Dendritic cell treated with granulocyte-macrophage colony-stimulating factor and Interleukin-4, amounts not matched to agents 40 ng/mL and 50 ng/mL, for 4 days (primary cell): Measurements from ENCODE around the gene NEIL3.

ENCODE experiments used
- H3K27ac Mint-ChIP-seq: one replicate; pipeline ENCODE4 v1.8.0; 2022; ENCODE audit warnings: mild to moderate bottlenecking, mixed read lengths
- H3K27me3 Mint-ChIP-seq: one replicate; pipeline ENCODE4 v1.8.0; 2022; ENCODE audit warnings: mild to moderate bottlenecking, mixed read lengths
- H3K36me3 Mint-ChIP-seq: one replicate; pipeline ENCODE4 v1.8.0; 2022; ENCODE audit warnings: low read depth, mixed read lengths
- H3K4me1 Mint-ChIP-seq: one replicate; pipeline ENCODE4 v1.8.0; 2022; ENCODE audit warnings: low read depth, mixed read lengths
- H3K4me3 Mint-ChIP-seq: one replicate; pipeline ENCODE4 v1.8.0; 2022; ENCODE audit warnings: mild to moderate bottlenecking, moderate library complexity, mixed read lengths
- H3K9me3 Mint-ChIP-seq: one replicate; pipeline ENCODE4 v1.8.0; 2022; ENCODE audit warnings: mixed read lengths
- intact Hi-C: fragments of 100-400 bp; cut with micrococcal nuclease; formaldehyde crosslinking; loops from one replicate; pipeline ENCODE4 v1.15.0; 2022

NEIL3 gene

DNA sequence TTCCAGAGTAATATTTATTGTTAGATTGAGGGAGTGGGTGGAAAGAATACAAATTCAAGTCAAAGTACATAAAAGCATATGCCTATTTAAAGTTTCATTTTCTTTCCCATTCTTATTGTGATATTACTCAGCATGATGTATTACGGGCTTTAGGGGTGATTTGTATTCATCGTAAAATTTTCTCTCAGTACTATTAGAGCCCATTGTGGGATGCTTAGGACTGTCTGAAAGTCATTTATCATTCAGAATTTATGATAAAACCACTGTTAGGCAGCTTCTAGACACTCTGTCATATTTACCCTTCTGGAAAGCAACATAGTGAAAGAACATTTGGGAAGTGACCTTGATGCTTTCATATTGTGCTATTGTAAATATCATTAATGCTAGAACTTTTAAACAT, 86.7 kb downstream of the NEIL3 start:
- Mint-ChIP-seq H3K36me3 (no peaks in the 10 kb centered on the region), H3K27me3 (no peaks in the 10 kb centered on the region), H3K9me3 (no peaks in the 10 kb centered on the region), H3K4me1 (peaks cover 11% of the 10 kb centered on the region), H3K27ac (no peak overlapping the region), H3K4me3 (no peak overlapping the region)
- intact Hi-C loops = no loop called here

DNA sequence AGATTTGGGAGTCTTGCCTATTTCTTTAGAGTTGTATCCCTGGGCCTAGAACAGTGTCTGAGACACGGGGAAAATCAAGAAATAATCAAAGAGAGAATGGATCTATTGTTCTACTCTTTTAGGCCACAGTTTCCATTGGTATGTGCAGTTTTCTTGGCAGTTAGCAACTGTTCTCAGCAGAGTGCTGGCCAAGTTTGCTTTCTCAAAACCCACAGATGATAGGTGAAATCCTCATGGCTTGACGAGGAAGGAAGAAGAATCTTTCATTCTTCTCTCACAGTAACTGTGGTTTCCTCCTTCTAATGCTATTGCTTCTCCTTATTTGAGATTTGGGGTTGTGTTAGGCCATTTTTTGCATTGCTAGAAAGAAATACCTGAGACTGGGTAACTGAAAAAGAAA, 90.4 kb downstream of the NEIL3 start:
- Mint-ChIP-seq H3K27me3 (no peaks in the 10 kb centered on the region), H3K4me3 (no peak overlapping the region), H3K27ac (no peak overlapping the region), H3K36me3 (no peaks in the 10 kb centered on the region), H3K4me1 (peaks cover 23% of the 10 kb centered on the region), H3K9me3 (no peaks in the 10 kb centered on the region)
- intact Hi-C loops = no loop called here

DNA sequence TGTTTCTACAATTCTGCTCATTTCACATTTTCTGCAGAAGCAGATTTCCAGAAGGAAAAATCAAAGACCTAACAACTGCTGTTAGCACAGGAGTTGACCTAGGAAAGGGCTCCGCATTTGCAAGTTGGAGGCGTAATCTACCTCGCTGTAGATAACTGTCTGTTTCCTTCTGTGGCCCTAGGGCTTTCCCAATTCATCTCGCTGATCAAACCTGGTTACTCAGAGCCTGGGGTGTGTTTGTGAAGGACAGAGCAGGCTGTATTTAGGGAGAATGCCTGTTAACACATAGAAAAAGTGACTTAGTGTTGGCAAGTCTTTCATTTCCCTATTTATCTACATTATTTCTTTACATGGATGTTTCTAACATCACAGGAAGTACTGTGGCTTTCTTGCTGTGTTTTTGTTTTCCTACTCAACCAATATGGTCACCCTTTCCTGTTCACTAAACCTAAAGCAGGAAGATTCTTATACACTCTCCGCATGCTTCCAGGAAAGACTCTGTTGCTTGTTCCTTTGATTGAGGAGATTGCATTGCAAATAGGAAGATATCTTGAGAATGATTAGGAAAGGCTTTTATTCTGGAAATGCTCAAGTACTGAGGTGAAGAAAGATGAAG, 92.1 kb downstream of the NEIL3 start:
- no peak overlapping the region for H3K27ac Mint-ChIP-seq
- no peaks in the 10 kb centered on the region for H3K27me3 Mint-ChIP-seq
- H3K4me3 Mint-ChIP-seq = no peak overlapping the region
- H3K4me1 Mint-ChIP-seq = peaks cover 23% of the 10 kb centered on the region
- intact Hi-C loops = no loop called here
- H3K36me3 Mint-ChIP-seq = no peaks in the 10 kb centered on the region
- no peaks in the 10 kb centered on the region for H3K9me3 Mint-ChIP-seq

DNA sequence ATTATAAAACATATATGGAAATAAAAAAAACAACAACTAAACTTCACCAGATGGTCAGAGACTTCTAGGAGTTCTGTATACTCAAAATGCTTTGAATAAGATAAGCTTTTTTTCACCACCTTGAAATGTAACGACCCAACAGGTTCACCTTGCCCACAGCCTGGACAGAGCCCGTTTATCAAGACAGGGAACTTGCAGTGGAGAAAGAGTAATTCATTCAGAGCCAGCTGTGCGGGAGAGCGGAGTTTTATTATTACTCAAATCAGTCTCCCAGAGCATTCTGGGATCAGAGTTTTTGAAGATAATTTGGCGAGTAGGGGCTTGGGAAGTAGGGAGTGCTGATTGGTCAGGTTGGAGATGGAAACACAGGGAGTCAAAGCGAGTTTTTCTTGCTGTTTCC, 94.1 kb downstream of the NEIL3 start:
- Mint-ChIP-seq H3K4me1 (peaks cover 23% of the 10 kb centered on the region), H3K27ac (no peak overlapping the region), H3K36me3 (no peaks in the 10 kb centered on the region), H3K9me3 (peaks cover 10% of the 10 kb centered on the region), H3K4me3 (no peak overlapping the region), H3K27me3 (no peaks in the 10 kb centered on the region)
- intact Hi-C loops = no loop called here

DNA sequence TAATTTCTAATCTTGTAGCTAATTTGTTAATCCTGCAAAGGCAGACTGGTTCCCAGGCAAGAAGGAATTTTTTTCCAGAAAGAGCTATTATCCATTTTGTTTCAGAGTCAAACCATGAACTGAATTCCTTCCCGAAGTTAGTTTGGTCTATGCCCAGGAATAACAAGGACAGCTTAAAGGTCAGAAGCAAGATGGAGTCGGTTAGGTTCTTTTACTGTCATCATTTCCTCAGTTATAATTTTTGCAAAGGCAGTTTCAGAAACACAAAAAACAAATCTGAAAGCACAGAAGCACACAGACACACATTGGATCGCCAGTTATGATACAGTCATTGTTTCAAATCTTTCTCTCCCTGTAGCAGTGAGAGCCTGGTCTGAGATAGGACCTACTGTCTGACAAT, 94.7 kb downstream of the NEIL3 start:
- peaks cover 10% of the 10 kb centered on the region for H3K9me3 Mint-ChIP-seq
- H3K4me3 Mint-ChIP-seq = no peak overlapping the region
- no peaks in the 10 kb centered on the region for H3K27me3 Mint-ChIP-seq
- H3K36me3 Mint-ChIP-seq = no peaks in the 10 kb centered on the region
- peaks cover 23% of the 10 kb centered on the region for H3K4me1 Mint-ChIP-seq
- intact Hi-C loops = no loop called here
- no peak overlapping the region for H3K27ac Mint-ChIP-seq

DNA sequence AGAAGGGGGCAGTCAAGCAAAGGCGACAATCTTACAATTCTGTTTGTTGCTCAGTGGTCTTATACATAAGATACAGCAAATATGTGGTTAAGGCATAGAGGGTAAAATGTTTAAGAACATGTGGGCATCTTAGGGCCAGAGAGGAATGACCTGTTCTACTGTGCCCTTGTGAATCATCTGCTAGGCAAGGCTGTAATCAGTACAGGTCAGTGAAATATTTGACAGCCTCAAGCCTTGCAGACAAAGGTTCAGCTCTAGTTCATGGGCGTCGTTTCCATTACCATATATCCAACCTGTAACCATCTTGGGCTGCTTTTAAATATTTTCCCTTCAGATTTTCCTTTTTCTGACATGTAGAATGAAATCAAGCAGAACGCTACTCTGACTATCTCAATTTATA, 95.3 kb downstream of the NEIL3 start:
- intact Hi-C loops = no loop called here
- no peaks in the 10 kb centered on the region for H3K36me3 Mint-ChIP-seq
- peaks cover 10% of the 10 kb centered on the region for H3K9me3 Mint-ChIP-seq
- H3K27ac Mint-ChIP-seq = no peak overlapping the region
- H3K4me3 Mint-ChIP-seq = no peak overlapping the region
- no peaks in the 10 kb centered on the region for H3K27me3 Mint-ChIP-seq
- peaks cover 21% of the 10 kb centered on the region for H3K4me1 Mint-ChIP-seq

DNA sequence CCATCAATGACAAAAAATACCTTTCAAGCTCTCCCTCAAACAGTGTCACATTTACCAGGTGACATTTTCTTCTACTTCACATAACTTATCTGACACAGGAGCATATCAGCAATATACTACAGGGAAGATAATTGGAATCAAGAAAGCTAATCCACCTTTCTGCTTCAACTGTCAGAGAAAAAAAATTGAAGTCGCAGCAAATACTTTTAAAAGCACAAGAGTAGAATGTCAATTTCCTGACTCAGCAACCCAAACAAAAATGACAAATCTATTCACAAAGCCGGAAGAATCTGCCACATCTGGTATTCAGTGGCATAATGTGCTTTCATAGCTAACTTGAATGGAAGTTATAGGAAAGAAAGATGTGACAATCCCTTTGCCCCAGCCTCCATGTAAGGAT, 95.8 kb downstream of the NEIL3 start:
- Mint-ChIP-seq H3K4me3 (no peak overlapping the region), H3K27ac (no peak overlapping the region), H3K4me1 (peaks cover 15% of the 10 kb centered on the region), H3K36me3 (no peaks in the 10 kb centered on the region), H3K9me3 (peaks cover 10% of the 10 kb centered on the region), H3K27me3 (no peaks in the 10 kb centered on the region)
- intact Hi-C loops = no loop called here

DNA sequence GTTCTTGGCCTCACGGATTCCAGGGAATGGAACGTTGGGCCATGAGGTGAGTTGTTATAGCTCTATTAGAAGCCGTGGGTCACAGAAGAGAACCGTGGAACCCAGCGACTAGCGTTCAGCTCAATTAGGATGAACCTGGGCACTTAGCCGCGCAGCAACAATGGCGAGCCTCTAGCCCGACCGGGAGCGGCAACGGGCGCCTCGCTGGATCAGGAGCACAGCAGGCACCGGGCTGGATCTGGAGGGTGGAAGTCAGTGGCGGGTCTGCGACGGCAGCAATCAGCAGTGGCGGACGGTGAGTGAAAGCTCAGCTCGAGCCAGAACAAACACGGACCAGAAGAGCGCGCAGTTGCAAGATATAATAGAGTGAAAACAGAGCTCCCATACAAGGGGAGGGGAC, 98.3 kb downstream of the NEIL3 start:
- Mint-ChIP-seq H3K4me3 (no peak overlapping the region), H3K36me3 (no peaks in the 10 kb centered on the region), H3K9me3 (peaks cover 10% of the 10 kb centered on the region), H3K27me3 (no peaks in the 10 kb centered on the region), H3K4me1 (no peaks in the 10 kb centered on the region), H3K27ac (no peak overlapping the region)
- intact Hi-C loops = no loop called here

DNA sequence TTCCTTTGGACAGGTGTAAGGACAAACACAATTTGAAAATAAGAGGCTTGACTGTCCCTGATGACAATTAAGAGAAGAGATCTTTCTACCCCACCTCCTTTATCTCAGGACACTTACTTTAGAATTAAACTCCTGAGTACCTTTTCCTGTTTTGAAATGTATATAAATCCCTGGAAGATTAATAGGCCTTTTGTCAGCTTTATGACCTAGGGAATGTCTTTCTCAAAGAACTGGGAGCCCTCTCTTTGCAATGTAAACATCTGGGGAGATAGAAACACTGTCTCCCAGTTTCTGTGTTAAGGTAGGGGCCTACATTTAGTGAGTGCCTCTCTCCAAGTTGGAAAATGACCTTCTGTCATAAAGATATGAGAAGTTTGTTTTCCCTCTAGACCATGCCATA, 100.9 kb downstream of the NEIL3 start:
- Mint-ChIP-seq H3K4me1 (no peaks in the 10 kb centered on the region), H3K9me3 (peaks cover 10% of the 10 kb centered on the region), H3K27ac (no peak overlapping the region), H3K4me3 (no peak overlapping the region), H3K36me3 (no peaks in the 10 kb centered on the region), H3K27me3 (no peaks in the 10 kb centered on the region)
- intact Hi-C loops = no loop called here

DNA sequence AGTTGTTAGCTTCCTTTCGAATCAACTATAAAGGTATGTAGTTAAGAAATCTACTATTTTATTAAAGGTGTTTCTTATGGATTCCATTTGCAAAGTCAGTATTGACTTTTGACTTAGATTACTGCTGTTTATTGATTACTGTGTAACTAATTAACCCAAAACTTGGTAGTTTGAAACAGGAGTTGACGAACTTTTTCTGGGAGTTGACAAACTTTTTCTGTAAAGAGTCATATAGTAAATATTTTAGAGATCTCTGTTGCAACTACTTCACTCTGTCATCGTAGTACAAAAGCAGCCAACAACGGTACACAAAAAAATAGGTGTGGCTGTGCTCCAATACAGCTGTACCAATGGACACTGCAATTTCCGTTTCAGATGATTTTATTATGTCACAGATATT, 102.3 kb downstream of the NEIL3 start:
- H3K4me1 Mint-ChIP-seq = no peaks in the 10 kb centered on the region
- no peaks in the 10 kb centered on the region for H3K27me3 Mint-ChIP-seq
- H3K27ac Mint-ChIP-seq = no peak overlapping the region
- no peak overlapping the region for H3K4me3 Mint-ChIP-seq
- peaks cover 10% of the 10 kb centered on the region for H3K9me3 Mint-ChIP-seq
- H3K36me3 Mint-ChIP-seq = no peaks in the 10 kb centered on the region
- intact Hi-C loops = no loop called here
